GM19395 (cell line): ENCODE data around the gene NGDN.

Source experiments
- ATAC-seq: cut with Tn5 transposase; IDR thresholded peaks from one replicate; pipeline ENCODE4 v1.9.1; 2021; ENCODE audit warnings: mild to moderate bottlenecking, moderate library complexity; ENCODE audit not compliant: unreplicated experiment

The NGDN gene

GRCh38 chr14:23520899-23521533 lies 51.5 kb downstream of the NGDN start:
- no peak for ATAC-seq

DNA sequence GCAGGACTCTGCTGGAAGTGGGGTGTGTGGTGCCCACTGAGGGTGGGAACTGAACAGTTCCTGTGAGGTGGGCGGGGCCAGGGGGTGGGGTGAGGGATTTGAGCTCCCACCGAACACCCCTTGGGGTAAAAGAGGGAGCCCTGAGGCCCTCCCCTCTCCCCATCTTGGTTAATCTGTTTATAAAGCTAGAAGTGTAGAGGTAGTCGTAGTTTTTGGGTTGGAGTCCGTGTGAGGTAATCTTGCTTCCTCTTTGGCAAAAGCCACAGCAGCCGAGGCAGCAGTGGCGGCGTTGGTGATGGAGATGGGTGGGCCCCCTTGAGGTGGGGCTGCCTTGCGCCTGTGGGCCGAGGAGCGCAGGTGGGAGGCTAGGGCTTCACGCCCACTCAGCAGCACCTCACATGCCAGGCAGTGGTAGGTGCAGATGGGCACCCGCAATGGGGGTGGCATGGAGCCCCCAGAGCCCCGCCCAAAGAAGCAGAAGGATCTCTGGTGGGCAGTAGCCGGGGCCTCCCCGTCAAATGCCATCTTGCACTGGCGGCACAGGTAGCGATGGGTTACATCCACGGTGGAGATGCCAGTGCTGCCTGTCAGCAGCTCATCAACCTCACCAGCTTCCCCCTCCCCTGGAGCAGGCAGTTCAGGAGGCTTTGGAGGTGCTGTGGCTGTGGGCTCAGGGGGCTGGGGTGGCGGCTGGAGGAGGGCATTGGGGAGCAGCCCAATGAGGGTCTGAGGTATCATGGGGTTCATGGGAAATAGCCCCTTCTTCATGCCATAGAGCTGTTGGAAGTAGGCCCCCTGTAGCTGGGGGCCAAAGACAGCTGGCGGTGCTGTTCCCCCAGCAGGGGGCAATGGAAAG lies 52.5 kb downstream of the NGDN start:
- no peak for ATAC-seq

DNA sequence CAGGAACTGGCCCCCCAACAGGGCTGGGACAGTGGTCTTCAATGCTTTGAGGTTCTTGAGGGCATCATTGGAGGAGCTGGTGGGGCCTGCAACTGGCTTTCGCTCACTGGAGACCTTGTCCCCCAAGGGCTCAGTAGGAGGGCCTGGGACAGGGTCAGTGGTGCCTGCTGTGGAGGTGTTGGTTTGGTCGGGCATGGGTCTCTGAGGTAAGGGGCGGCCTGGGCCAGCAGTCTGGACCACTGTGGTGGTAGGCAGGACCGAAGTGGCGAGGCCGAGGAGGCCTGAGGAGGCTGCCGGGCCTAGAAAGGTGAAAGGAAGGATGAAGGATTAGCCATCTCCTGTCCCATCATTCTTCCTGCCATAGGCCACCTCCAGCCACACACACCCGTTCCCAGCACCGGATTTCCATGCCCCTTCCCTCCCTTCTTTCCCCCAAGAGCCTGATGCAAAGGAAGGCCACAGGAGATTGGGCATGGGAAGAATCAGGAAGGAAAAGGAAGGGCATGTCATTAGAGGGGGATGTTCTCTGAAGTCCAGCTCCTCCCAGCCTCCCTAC lies 53.2 kb downstream of the NGDN start:
- ATAC-seq = no peak

GRCh38 chr14:23523229-23524016 lies 53.9 kb downstream of the NGDN start:
- no peak for ATAC-seq

DNA sequence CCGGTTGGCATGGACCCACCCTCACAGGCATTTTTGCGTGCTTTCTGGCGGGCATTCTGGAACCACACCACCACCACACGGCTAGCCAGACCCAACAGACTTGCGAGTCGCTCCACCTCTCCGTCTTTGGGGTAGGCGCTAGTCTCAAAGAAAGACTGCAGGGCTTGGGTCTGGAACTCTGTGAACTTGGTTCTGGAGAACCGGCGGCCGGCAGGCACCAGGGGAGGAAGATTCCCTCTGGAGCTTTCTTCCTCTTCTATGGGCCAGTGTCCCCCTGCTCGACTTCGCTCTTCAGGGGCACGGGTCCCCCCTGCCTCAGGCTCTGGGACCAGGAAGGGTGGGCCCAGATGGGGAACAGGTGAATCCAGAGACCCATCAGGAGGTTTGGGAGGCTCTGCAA lies 55.5 kb downstream of the NGDN start:
- ATAC-seq = no peak

GRCh38 chr14:23525611-23526010 lies 56.1 kb downstream of the NGDN start:
- ATAC-seq = no peak
